GM19351 (cell line): Measurements from ENCODE around the gene PTPN20.
A peak's percentile ranks its signal among the peaks of the same experiment; 100 is the strongest.

ENCODE experiments used
- ATAC-seq: cut with Tn5 transposase; IDR thresholded peaks from one replicate; pipeline ENCODE4 v1.9.1; 2021; ENCODE audit warnings: mild to moderate bottlenecking, moderate library complexity; ENCODE audit not compliant: unreplicated experiment

The PTPN20 gene

DNA sequence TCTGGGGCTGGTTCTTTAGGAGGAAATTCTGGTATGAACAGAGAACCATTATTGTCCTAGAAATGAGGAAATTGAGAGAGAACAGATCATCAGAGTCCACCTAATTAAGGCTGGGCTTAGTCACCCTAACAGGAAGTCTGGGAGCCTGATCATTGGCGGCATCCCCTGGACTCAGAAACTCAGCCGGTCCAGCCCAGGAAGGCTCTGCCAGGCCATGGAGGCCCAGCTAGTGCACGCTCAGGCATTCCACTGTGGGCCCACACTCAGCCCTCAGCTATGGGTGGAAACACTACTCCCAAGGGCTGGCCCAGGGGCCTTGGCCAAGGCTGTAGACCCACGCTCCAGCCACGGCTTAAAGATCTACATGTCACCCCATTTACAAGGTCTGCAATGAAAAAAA is 109.2 kb downstream of the PTPN20 start:
- no peak for ATAC-seq

DNA sequence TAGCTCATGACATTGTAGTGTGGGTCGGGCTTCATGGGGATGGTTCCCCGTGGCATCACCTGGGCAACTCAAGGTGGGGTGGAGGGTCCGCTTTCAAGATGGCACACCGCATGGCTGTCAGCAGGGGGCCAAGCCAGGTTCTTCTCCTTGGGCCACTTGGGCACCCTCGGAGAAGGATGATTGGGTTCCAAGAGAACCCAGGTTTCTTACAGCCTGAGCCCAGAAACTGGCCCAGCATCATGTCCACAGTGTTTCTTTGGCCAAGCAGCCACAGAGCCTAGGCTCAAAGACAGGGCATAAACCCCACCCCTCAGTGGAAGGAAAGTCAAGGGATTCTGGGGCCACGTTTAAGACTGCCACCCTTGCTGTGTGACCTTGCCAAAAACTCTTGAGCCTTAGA is 110.6 kb downstream of the PTPN20 start:
- no peak for ATAC-seq

DNA sequence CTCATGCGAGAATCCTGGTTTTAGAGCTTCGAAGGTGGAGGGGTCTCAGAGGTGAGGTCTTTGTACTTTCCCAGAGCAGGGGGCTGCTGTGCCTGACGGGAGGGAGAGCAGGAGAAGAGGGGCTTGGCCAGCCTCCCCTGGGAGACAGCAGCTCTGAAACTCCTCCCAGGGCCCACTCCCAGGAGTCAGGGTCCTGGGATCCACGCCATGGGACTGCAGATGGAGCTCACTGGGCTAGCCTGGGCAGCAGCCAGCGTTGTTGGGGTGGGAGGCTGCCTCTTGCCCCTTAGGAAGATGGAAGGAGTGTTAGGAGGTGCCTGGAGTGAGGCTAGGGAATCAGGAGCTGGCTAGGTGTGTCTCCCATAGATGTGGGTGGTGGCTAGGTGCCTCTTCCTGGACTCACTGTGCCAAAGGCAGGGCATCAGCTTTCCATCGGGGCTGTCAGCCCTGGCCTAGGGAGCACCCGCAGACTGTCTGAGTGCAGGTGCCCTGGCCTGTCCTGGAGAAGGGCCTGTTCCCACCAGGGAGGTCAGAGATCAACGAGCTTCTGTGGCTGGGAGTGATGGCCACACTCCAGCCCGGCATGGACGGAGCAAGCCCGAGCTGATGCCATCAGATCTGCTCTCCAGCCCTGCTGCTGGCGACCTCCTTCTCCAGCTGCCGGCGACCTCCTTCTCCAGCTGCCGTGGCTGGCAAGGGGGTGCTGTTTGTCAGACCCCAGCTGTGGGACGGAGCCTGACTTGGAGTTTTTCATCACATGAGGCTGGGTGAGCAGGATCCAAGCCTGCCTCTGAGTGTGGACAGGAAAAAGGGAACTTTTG is 111.3 kb downstream of the PTPN20 start:
- ATAC-seq = no peak

DNA sequence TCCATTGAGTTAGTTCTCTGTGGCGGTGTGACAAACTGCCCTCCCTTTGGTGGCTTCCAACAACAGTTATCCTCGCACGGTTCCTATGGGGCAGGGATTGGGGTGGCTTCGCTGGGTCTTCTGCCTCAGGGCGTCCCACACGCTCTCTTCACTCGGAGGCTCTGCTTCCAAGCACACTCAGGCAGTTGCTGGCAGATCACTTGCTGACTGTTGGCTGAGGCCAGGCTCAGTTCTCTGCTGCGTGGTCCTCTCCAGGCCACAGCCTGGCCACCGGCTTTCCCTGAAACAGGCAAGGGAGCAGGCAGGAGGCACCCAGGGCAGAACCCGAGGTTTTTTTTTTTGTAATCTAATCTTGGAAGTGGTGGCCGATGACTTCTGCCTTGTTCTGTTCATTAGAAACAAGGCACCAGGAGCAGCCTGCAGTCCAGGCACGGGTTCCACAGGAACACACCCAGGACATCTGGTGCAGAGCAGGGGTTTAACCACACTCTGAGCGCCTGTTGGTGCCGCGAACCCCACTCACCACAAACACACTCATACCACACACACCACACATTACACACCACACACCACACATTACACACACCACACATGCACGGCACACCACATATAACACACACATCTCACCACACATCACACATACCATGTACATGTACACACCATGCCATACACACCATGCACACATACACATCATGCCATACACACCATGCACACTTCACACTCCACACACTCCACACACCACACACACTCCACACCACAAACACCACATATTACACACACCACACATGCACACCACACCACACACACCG is 112.2 kb downstream of the PTPN20 start:
- ATAC-seq = no peak

DNA sequence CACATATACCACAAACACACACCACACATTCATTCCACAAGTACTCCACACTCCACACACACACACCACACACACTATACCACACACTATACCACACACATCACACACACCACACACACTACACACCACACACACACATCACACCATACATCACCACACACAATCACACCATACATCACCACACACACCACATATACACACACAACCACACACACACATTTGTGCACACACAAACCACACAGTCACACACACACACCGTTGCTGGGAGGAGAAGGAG is 112.8 kb downstream of the PTPN20 start:
- ATAC-seq = no peak

DNA sequence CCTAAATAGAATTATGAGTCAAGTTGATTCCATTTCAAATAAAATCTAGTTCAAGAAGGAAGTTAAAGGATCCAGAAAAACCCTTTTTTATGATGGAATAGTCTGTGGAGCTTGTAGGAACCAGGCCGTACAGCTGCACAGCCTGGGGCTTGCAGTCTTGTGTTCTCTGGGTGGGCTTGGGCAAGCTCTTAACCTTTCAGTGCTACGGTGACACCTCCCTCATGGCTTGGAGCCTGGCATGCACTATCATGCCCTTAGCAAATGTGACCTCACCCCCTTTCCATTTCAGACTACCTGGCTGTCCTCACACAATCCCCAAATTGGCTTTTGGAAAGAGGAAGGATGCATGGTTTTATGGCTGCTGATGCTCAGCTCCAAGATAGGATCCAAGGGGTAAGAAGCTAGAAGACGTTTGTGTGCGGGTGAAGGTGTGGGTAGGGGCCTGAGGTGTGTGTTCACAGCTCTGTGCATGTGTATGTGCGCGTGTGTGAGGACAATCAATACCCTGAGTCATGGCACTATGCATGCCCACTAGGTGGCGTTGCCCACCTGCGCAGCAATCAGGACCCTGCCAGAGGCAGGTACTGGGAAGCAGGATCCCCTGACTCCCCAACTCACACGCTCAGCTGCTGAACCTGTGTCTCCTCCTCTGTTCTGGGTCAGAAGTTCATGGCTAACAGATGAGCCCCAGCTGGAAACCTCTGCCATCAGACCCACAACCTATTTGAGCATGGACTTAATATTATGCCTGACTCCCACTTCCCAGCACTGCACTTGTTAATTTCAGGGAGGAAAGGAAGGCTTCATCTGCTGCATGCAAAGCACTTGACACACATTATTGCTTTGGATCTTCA is 113.4 kb downstream of the PTPN20 start:
- peak; percentile 84 for ATAC-seq

DNA sequence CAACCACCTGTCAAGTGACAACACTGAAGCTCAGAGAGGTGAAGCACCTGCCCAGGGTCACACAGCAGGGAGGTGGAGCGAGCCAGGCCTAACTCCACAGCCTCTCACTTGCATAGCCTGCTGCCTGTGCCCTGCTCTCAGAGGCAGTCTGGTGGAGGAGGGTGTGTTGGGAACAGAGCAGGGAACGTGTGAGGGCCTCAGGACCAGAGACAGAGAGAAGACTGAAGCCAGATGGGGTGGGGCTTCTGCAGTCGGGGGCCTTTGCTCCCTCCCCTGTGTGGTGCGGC is 114.0 kb downstream of the PTPN20 start:
- ATAC-seq = no peak

DNA sequence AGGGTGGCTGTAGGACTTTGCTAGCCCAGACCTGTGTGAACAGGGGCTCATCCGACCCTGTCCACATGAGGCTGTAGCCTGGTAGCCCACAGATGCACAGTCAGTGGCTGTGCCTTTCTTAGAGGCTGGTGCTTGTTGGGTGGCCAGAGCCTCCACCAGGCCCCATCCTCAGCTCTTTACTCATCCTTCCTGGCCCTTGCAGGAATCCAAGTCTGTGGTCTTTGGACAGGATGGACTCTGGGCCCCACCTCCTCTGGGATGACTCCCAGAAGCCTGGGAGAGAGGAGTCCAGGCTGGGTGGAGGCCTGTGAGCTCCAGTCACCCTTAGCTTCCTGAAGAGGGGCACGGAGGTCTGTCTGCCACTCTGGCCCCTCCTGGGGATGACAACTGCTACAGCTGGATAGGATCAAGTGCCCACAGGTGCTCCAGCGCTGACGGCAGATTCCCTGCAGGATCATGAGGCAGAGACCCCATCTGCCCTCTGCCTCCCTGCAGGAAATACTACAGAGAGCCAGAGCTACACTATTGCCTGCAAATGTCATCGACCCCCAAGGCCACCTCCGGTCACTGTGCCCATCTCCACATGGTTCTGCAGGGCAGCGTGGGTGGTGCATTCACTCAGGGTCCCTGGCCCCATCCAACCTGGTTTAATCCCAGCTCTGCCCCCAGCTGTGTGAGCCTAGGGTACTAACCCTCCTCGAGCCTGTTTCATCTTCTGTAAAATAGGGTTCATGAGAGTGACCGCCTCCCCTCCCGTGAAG is 114.5 kb downstream of the PTPN20 start:
- no peak for ATAC-seq

DNA sequence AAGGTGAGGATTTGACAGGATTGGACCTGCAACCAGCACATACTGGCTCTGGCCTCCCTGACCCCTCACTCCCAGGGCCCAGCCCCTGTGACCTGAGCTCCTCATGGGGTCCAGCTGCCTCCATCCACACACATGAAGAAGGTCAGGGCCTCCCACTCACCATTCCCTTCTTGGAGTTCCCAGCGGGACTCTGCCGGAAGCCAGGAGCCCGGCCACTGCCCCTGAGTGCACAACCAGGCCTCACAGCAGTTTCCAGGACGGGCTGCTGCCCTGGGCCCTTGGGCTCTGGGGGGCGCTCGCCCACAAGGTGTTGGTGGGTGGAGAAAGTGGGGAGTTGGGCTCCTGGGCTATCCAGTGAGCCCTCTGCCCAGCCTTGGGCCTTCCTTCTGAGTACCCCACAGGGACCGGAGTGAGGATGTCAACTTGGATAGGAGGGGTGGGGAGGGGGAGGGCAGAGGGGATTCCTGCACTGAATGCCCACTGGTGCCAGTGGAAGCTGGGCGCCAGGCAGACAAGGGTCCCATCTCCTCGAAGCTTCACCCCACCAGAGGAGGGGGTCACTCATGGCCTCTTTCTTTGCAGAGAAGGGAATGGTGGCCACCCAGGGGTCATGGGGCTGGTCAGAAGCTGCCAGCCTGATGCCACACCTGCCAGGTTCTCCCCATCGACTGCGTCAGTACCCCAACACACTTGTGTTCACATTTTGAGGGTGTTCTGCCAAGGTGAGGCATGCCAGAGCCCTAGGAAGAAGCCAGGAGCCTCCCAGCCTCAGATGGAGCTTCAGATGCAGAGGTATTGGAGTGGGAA is 115.3 kb downstream of the PTPN20 start:
- ATAC-seq = no peak

DNA sequence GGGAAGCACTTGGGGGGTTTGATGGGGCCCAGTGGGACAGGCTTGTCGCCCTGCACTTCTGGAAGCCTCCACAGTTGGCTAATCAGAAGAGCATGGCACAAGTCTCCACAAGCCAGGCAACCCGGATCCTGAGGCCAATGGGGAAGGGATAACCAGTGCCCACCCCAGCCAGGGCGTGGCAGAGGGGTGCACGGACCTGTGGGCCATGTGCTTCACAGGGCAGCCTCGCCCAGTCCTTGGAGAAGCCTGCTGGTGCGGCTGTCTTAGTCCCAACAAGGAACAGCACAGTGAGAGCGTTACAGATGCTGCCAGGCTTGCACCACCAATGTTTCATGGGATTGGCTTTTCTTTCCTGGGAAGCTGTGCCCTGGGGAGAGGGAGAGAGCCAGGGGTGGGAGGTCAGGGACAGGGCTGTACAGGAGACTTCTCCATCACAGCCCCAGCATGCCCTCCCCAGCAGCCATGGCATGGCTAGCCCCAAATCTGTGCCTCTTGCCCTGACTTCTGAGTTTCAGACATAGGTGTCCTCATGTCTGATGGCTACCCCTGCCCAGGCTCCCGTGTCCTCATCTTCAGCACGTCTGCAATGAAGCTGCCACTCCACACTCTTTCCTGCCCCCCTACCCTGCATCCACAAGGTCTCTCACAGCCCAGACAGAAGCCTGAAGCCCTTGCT is 116.0 kb downstream of the PTPN20 start:
- ATAC-seq = no peak

DNA sequence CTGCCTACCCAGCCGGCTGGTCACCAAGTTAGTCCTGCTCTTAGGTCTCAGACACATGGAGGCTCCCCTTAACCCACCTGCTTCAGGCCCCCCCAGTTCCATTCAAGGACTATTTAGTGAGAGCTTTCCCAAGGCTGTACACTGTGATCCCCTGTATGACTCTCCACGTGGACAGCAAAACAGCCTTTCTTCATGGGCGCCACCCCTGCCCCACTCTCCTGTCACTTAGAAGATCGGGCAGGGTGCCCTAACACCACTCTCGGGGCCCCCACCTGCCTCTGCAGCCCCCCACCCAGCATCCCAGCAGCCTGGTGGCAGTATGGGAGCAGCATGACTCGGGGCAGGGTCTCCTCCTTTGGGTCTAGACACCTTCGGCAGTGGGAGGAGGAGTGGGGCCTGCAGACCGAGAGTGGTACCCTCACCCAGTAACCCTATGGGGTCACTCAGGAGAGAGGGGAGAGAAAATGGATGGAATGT is 116.6 kb downstream of the PTPN20 start:
- no peak for ATAC-seq

DNA sequence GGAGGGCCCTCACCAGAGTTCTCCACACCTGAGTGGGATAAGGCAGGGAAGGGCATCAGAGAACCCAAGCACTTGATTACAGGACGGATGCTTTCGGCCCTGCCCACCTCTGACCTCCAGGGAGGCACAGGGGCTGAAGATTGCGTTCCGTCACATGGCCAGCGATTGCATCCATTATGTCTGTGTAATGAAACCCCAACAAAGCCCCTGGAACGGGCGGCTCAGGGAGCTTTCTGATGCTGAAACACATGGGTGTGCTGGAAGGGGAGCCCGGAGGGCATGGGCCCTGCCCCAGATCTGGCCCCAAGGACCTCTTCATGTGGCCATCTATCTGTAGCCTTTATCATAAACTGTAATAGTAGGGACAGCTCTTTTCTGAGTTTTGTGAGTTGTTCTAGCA is 117.2 kb downstream of the PTPN20 start:
- no peak for ATAC-seq

DNA sequence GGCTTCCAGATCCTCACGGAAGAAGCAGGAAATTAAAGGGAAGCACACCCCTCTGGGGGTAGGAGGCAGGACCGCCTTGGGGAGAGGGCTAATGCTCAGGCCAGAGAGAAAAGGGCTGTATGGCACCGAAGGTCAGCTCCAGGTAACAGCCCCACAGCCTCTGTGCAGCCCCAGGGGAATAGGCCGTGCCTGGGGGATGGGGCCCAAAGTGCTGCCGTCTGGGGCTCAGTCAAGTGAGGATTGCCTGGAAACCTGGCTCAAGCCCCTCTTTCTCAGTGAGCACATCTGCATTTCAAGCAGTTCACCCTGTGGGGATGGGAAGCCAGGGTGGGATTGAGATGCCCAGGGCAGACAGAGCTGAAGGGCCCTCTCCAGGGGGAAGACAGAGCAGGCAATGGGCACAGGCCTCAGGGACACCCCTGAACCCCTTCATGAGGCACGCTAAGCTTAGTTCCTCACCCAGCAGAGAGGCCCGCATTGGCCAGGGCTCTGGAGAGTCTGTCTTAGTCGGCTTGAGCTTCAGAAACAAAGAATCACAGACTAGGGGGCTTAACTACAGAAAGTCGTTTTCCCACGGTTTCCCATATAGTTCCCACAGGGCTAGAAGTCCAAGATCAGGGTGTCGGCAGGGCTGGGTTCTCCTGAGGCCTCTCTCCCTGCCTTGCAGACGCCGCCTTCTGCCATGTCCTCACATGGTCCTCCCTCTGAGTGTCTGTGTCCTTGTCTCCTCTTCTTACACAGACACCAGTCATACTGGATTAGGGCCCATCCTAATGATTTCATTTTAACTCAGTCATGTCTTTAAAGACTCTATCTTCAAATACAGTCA is 118.2 kb downstream of the PTPN20 start:
- no peak for ATAC-seq

DNA sequence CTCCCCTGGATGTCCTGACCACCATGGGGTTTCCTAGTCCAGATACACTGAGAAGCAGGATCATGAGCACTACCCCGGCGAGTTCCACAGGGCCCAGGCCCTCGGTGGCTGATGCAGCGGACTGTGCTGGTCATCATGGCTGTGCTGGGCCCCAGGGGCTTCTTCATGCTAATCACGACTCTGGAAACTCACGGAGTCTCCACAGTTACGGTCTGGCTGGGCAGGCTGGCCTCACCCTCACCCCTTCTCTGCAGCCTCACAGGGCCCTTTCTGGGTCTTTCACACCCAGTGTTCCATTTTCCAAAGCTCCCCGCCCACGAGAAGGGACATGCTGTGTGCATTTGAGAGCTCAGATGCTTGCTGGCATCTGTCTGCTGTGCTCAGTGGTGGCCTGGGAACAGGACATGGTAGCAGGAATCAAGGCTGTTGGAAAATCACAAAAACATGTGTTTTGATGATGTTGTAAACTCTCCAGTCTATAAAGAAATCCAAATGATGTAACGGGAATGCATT is 119.0 kb downstream of the PTPN20 start:
- ATAC-seq = no peak

DNA sequence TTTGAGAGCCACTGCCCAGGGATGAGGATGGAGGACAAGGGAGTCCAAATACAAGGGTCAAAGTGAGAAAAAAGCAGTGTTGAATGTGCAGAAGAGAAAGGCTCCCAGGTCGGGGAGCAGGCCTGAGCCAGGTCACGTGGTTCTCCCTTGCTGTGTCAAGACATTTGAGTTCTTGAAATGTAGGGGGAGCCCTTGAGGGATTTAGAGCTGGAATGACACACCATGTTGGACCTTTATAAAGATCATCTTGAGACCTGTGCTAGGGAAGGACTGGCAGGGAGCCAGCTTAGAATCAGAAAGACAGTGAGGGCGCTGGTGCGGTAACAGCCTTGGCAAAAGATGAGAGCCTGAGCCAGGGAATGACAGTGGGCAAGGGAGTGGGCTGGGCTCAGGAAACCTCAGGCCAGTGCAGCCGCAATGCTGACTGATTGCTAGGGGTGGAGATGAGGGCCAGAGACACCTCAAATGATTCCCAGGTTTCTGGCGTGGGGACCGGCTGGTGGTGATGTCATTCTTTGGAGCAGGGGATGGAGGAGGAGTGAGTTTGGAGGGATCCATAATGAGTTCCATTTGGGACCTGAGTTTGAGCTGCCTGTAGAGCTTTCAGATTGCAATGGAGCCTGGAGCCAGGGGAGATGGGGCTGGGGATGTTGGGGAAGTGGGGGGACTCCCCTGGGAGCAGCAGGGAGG is 120.1 kb downstream of the PTPN20 start:
- no peak for ATAC-seq

DNA sequence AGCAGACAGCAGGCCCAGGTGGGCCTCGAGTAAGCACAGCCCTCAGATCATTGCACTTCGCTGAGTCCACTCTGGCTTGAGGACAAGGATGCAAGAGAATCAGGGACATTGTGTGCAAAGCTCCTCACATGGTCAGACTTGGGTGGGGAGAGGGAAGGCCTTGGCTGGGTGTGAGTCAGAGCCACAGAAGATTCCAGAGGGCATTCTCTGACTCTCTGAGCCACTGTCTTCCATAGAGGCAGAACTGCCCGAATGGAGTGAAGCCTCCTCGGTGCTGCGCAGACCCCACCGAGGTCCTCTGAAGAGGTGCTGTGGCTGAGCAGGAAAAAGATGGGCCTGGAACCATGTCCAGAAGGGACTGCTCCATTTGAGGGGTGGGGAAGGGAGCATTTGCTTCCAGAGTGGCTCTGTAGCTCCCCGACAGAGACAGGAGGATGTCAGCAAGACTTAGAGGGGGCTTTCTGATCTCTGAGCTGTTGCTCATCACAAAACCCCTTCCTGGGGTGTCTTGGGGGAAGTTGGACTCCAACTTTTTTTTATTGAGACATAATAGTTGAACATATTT is 120.8 kb downstream of the PTPN20 start:
- no peak for ATAC-seq

DNA sequence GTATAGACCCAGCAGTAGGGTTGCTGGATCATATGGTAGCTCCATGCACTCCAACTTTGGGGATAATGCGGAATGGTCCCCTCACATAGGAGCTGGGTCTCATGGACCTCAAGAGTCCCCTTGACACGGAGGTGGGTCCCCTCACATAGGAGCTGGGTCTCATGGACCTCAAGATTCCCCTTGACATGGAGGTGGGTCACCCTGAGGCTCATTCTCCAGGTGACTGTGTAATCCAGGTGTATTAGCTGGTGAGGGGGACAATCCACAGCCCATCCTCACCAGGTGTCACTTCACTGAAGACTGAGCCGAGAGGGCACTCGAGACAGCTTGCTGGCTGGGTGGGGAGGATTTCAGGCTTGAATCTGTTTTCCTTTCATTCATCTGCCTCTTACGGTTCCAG is 121.9 kb downstream of the PTPN20 start:
- no peak for ATAC-seq
